K562 (cell line): ENCODE data around the gene IDI2. TPM values are rescaled to one million over a fixed set of nuclear protein-coding genes. Genes with fewer than 3 reads are reported as not detected.

Source experiments
- ASH1L ChIP-seq: fragments of 450-650 bp; IDR thresholded peaks from 2 replicates; pipeline ENCODE4 v1.6.1; 2018; ENCODE audit warnings: borderline replicate concordance, mild to moderate bottlenecking, low read depth; ENCODE audit not compliant: partially characterized antibody
- CEBPG ChIP-seq, 3 experiments: fragments of 200-800 bp in 1 of 3; sonication (Bioruptor generic) in 1 of 3; sonication (generic) in 1 of 3; formaldehyde crosslinking in 1 of 3; IDR thresholded peaks in 2 of 3; conservative IDR thresholded peaks in 1 of 3; 2 replicates each; pipeline versions ENCODE4 v1.6.1 to v1.8.0; 2016 to 2022; ENCODE audit warnings: missing compliant biosample characterization in 2 of 3, missing genetic modification characterization in 2 of 3, mild to moderate bottlenecking in 1 of 3, missing genetic modification reagents in 1 of 3
- CTCF ChIP-seq, 3 experiments: IDR thresholded peaks in 2 of 3; conservative IDR thresholded peaks in 1 of 3; 2 replicates each; pipeline ENCODE4 v1.5.1; 2011 to 2012; ENCODE audit warnings: low read length in 3 of 3, mild to moderate bottlenecking in 3 of 3, control low read depth in 2 of 3, improper control_type of control experiment in 1 of 3, inconsistent platforms in 1 of 3, low read depth in 1 of 3, mixed read lengths in 1 of 3, moderate library complexity in 1 of 3; ENCODE audit not compliant: insufficient read depth in 2 of 3
- CXXC5 ChIP-seq: fragments of 250-450 bp; sonication (Bioruptor Pico); IDR thresholded peaks from 2 replicates; pipeline ENCODE4 v1.8.0; 2022; ENCODE audit warnings: inconsistent platforms, mild to moderate bottlenecking, moderate library complexity
- DACH1 ChIP-seq: fragments of 450-650 bp; IDR thresholded peaks from 2 replicates; pipeline ENCODE4 v1.6.1; 2018; ENCODE audit not compliant: partially characterized antibody
- DDX20 ChIP-seq: fragments of 450-650 bp; IDR thresholded peaks from 2 replicates; pipeline ENCODE4 v1.6.1; 2016; ENCODE audit warnings: missing genetic modification characterization, low read depth, mild to moderate bottlenecking, missing compliant biosample characterization, moderate library complexity
- DIDO1 ChIP-seq: fragments of 450-650 bp; IDR thresholded peaks from 2 replicates; pipeline ENCODE4 v1.6.1; 2016; ENCODE audit warnings: low read depth, missing biosample characterization, missing genetic modification characterization
- GATA2 ChIP-seq: sonication (generic); formaldehyde crosslinking; IDR thresholded peaks from 2 replicates; pipeline ENCODE4 v1.4.0; 2020; ENCODE audit warnings: mild to moderate bottlenecking, missing genetic modification reagents
- KLF10 ChIP-seq: fragments of 250-450 bp; sonication (Bioruptor Pico); IDR thresholded peaks from 2 replicates; pipeline ENCODE4 v1.6.1; 2021; ENCODE audit warnings: matching md5 sums
- NCOR1 ChIP-seq: fragments of 450-650 bp; IDR thresholded peaks from 2 replicates; pipeline ENCODE4 v1.6.1; 2016; ENCODE audit warnings: mild to moderate bottlenecking, moderate library complexity
- PHF20 ChIP-seq: fragments of 450-650 bp; IDR thresholded peaks from 2 replicates; pipeline ENCODE4 v1.6.1; 2018; ENCODE audit not compliant: partially characterized antibody
- RBM39 ChIP-seq: fragments of 200-400 bp; formaldehyde crosslinking; optimal IDR thresholded peaks from 2 replicates; pipeline ENCODE3; 2018; ENCODE audit warnings: low read depth, low read length
- SIN3A ChIP-seq, 2 experiments: fragments of 150-350 bp in 1 of 2; IDR thresholded peaks; 2 replicates each; pipeline ENCODE4 v1.6.1; 2011 to 2016; ENCODE audit warnings: borderline replicate concordance in 2 of 2, low read depth in 2 of 2, low read length in 2 of 2, mild to moderate bottlenecking in 2 of 2, moderate library complexity in 2 of 2; ENCODE audit not compliant: control insufficient read depth in 1 of 2
- ZBED1 ChIP-seq: IDR thresholded peaks from 2 replicates; pipeline ENCODE4 v1.6.1; 2014
- ZNF384 ChIP-seq: IDR thresholded peaks from 2 replicates; pipeline ENCODE4 v1.6.1; 2012; ENCODE audit warnings: low read depth, low read length, improper control_type of control experiment
- ZNF445 ChIP-seq: fragments of 250-450 bp; sonication (Bioruptor Pico); IDR thresholded peaks from 2 replicates; pipeline ENCODE4 v1.4.0; 2020; ENCODE audit warnings: low read depth, mild to moderate bottlenecking, moderate library complexity
- ZNF592 ChIP-seq: fragments of 450-650 bp; IDR thresholded peaks from 2 replicates; pipeline ENCODE4 v1.6.1; 2017; ENCODE audit warnings: antibody characterized with exemption, mild to moderate bottlenecking
- polyA plus RNA-seq, 8 experiments: library from polyadenylated mRNA; depleted of rRNA in 4 of 8; stranded (reverse) in 5 of 8; unstranded in 3 of 8; fragments of >200 nt; fragmentation: Nextera tagmentation in 2 of 8; fragmentation: Illumina TruSeq in 1 of 8; extraction: Ambion mirVana in 2 of 8; extraction: Trizol in 1 of 8; gene quantifications; 2 replicates each; pipeline versions ENCODE4 v1.2.1 to v1.2.3, GENCODE V29; 2011 to 2014; ENCODE audit warnings: inconsistent platforms in 1 of 8, missing spikeins in 1 of 8
- total RNA-seq, 7 experiments: library from RNA; depleted of rRNA in 6 of 7; stranded (reverse); fragments of >200 nt in 6 of 7; fragmentation: Illumina TruSeq in 2 of 7; extraction: Trizol in 2 of 7; gene quantifications; 2 replicates each; pipeline versions ENCODE4 v1.2.1 to v1.2.3, GENCODE V29; 2011 to 2021; ENCODE audit warnings: low replicate concordance in 1 of 7
- TF ChIP-seq, protein P1 (sequence below): fragments of 250-450 bp; sonication (Bioruptor Pico); IDR thresholded peaks from 2 replicates; pipeline ENCODE4 v1.8.0; 2021; ENCODE audit warnings: moderate library complexity, mild to moderate bottlenecking, inconsistent platforms

The IDI2 gene
- total and polyA plus RNA-seq, 9 of the 15 experiments (the other 6 are each of a cell fraction or from before 2014, with no cell fraction given), result not detected

DNA sequence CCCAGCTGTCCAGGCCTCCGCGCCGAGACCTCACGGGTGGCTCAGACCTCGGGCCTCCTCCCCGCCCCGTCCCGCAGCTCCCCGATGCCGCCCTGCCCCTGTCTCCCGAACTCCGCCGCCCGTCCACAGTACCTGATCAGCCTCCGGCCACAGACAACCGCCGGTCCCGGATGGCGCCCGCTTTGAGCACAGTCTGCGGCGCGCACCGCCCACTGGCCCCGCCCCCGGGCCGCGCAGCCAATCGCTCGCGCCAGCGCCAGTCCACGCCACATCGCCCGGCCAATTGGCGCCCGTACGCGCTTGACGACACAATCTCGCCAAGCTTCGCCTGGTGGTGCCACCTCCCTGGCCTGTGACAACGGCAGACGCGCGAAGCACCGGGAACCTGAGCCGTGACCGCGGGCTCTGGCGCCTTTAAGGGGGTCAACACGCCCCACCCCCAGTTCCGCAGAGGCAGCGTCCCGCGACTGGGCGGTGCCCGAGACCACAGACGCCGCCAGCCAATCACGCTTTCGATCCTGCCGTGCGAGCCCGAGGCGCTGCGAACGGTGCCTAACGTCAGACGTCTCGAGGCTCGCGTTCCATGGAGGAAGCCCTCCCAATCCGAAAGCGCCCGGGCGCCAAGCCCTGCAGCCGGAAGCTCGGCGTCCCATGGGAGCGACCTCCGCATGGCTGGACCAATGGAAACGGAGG, 23.2 kb upstream of the IDI2 start, which contains the start of gene IDI1 (continued):
- no peak for TF ChIP-seq KLF10
- TF ChIP-seq ASH1L, result peak; percentile 47
- TF ChIP-seq ZNF445 (CRISPR knock-in tag), result no peak
- no peak for TF ChIP-seq DDX20 (tag)
- TF ChIP-seq DACH1, result no peak
- TF ChIP-seq ZBED1, result no peak
- no peak for TF ChIP-seq ZNF384
- no peak for TF ChIP-seq CEBPG (CRISPR knock-in tag; IDR thresholded peaks at IDR 0.05)
- TF ChIP-seq CEBPG (tag; conservative IDR thresholded peaks at IDR 0.05 in 1 of 2, IDR thresholded peaks at IDR 0.05 in 1 of 2), result no peak
- no peak for TF ChIP-seq CTCF (IDR thresholded peaks at IDR 0.05 in 2 of 3, conservative IDR thresholded peaks at IDR 0.05 in 1 of 3; ENCODE audit: insufficient read depth in 2 of 3, low read depth in 1 of 3, low read length in 3 of 3)
- TF ChIP-seq PHF20, result peak; percentile 4
- no peak for TF ChIP-seq GATA2 (CRISPR knock-in tag)
- peak; percentile 94 for TF ChIP-seq CXXC5 (CRISPR knock-in tag)
- TF ChIP-seq RBM39, result no peak
- TF ChIP-seq NCOR1, result no peak
- TF ChIP-seq, protein P1, sequence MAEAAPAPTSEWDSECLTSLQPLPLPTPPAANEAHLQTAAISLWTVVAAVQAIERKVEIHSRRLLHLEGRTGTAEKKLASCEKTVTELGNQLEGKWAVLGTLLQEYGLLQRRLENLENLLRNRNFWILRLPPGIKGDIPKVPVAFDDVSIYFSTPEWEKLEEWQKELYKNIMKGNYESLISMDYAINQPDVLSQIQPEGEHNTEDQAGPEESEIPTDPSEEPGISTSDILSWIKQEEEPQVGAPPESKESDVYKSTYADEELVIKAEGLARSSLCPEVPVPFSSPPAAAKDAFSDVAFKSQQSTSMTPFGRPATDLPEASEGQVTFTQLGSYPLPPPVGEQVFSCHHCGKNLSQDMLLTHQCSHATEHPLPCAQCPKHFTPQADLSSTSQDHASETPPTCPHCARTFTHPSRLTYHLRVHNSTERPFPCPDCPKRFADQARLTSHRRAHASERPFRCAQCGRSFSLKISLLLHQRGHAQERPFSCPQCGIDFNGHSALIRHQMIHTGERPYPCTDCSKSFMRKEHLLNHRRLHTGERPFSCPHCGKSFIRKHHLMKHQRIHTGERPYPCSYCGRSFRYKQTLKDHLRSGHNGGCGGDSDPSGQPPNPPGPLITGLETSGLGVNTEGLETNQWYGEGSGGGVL (CRISPR knock-in tag), result no peak
- peak in 1 of 2 experiments; percentile 60; a peak in 1 of 4 replicates for TF ChIP-seq SIN3A (IDR thresholded peaks at IDR 0.05; ENCODE audit: borderline replicate concordance in 2 of 2, control insufficient read depth in 1 of 2, low read depth in 2 of 2, low read length in 2 of 2)
- TF ChIP-seq ZNF592, result no peak
- TF ChIP-seq DIDO1 (tag), result peak; percentile 46; the same call in 1 of the 2 replicates
